Left renal cortex interstitium (tissue), 4 donors: ENCODE results near the gene GJC1. TPM values are rescaled to one million over a fixed set of nuclear protein-coding genes. Genes with fewer than 3 reads are reported as not detected.

Source experiments
- DNase-seq, 4 donors: peaks; one replicate each; pipeline ENCODE4 v3.0.0-alpha.2; 2013; ENCODE audit warnings: low read depth in 4 of 4, low spot score in 2 of 4, missing footprints in 1 of 4
- polyA plus RNA-seq, 4 donors: library from polyadenylated mRNA; unstranded; fragments of 120-200 nt; gene quantifications; one replicate each; pipeline ENCODE4 v1.2.1, GENCODE V29; 2013; ENCODE audit not compliant: insufficient read length in 4 of 4

The GJC1 gene
- polyA plus RNA-seq, 4 donors = 21.4 to 27.1 (median 23.8) TPM

DNA sequence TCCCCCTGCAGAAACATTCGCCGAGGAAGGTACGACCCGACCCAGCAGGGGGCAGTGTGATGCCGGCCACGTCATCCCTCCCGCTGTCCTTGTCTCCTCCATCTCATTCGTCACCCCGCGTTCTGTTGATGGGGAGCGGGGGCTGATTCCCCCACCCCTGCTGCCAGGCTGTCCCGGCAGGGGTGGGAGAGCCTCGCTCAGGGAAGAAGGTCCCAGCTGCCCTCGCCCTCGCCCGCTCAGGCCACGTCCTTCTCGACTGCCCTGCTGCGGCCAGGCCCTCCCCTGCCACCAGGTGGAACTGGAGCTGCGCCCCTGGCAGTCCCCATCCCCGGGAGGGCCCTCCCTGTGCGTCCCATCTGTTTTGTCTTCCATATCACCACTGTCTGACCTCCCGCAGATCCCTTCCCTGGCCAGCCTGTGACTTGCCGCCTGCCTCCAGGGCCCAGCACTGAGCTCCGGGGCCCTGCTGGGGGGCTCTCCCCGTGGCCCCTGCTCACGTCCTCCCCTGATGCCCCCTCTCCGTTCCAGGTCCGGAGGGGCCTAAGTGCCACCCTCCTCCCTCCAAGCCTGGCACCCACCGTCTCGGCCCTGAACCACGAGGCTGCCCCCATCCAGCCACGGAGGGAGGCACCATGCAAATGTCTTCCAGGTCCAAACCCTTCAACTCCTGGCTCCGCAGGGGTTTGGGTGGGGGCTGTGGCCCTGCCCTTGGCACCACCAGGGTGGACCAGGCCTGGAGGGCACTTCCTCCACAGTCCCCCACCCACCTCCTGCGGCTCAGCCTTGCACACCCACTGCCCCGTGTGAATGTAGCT is 50.7 kb downstream of the GJC1 start:
- DNase-seq = peak in 2 of 4 donors; percentile 65 to 74

DNA sequence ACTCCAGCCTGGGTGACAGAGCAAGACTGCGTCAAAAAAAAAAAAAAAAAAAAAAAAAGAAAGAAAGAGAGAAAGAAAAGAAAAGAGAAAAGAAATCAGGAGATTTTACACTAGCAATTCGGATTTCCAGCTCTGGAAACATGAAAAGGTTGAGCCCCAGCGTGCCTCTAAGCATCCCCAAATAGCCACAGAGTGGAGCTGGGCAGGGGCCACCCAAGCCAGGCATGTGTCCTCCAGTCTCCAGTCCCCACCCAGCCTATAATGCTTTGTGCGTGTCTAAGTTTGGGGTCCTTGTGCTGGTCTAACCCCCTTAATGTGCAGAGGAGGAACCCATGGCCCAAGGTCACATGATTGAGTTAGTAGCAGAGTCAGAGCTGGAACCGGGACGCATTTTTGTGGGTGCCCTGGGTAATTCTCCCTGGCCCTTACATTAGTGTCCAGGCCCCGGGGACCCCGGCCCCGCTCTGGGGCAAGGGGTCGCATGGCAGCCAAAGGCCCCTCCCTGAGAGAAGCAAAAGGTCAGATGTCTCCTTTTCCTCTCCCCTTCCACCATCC is 51.4 kb downstream of the GJC1 start:
- DNase-seq = no peak

DNA sequence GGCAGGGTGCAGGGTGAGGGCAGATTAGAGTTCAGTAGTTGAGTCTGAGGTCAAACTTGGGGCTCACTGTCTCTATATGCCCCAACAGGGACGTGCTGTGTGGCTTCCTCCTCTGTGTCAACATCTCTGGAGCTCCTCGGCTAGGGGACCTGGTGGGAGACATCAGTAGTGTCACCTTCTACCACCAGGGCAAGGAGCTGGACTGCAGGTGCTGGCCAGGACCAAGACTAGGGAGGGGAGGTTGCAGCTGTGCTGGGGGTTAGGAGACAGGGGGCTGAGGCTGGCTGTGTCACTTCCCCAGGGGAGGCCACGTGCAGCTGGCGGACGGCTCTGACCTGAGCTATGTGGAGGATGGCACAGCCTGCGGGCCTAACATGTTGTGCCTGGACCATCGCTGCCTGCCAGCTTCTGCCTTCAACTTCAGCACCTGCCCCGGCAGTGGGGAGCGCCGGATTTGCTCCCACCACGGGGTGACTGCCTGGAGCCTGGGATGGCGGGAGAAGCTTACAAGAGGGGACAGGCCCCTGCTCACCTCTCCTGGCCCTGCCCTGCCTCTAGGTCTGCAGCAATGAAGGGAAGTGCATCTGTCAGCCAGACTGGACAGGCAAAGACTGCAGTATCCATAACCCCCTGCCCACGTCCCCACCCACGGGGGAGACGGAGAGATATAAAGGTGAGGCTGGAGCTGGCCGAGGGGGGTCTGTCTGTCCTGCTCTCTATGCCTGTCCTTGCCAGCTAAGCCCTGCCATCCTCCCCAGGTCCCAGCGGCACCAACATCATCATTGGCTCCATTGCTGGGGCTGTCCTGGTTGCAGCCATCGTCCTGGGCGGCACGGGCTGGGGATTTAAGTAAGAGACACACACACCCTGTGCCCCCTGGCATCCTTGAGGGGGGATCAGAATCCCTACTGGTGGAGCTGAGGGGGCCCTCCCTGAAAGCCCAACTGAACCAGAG is 52.4 kb downstream of the GJC1 start:
- DNase-seq = no peak

DNA sequence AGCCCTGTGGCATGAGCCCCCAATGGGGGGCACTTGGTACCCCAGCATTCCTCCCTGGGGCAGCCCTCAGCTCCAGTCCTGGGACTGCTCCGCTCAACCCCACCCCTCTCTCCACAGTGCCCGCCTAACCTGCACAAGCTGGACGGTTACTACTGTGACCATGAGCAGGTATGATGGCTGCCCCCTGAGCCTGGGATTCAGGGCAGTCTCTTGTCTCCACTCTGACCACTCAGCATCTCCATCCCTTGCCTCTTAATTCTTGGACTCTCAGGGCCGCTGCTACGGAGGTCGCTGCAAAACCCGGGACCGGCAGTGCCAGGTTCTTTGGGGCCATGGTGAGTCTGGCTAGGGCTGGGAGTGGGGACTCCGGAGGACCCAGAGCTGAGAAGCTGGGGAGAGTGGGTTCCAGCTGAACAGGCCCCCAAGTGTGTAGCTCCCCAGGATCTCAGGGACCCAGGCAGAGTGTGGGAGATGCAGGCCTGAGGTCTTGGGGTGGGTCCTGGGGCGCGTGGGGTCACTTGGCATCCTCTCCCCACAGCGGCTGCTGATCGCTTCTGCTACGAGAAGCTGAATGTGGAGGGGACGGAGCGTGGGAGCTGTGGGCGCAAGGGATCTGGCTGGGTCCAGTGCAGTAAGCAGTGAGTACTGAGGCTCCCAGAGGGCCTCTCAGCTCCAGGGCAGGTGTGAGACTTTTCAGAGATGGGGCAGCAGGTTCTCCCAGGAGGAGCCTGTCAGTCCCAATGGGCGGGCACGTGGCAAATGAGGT is 53.3 kb downstream of the GJC1 start:
- DNase-seq = no peak

DNA sequence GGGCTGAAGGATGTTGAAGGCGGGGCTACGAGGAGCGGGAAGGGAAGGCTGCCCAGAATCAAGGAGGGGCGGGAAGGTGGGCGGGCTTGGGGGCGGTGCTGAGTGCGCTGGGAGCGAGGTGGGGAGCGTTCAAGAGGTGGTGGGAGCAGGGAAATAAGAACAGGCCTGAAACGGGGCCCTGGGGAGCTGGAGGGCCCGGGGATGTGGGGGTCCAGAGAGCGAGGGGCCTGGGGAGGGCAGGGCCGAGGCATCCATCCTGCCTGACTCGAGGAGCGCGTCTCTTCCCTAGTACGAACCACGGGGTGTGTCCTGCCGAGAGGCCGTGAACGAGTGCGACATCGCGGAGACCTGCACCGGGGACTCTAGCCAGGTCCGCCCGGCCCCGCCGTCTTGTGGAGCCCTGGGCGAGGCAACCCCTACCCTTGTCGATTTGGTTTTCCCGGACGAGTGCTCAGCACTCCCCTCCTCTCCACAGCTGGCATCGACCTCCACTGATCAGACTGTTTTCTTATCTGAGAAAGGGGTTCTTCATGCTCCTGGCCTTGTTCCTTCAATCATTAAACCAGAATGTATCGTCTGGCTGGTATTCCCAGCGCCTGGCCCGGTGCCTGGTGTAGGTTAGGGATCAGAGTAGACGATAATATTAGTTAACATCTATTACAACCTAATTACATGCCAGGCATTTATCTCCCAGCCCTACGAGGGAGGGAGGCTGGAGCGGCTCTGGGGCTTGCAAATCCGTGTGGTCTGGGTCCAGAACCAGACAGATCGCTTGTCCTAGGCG is 54.1 kb downstream of the GJC1 start:
- DNase-seq = no peak

DNA sequence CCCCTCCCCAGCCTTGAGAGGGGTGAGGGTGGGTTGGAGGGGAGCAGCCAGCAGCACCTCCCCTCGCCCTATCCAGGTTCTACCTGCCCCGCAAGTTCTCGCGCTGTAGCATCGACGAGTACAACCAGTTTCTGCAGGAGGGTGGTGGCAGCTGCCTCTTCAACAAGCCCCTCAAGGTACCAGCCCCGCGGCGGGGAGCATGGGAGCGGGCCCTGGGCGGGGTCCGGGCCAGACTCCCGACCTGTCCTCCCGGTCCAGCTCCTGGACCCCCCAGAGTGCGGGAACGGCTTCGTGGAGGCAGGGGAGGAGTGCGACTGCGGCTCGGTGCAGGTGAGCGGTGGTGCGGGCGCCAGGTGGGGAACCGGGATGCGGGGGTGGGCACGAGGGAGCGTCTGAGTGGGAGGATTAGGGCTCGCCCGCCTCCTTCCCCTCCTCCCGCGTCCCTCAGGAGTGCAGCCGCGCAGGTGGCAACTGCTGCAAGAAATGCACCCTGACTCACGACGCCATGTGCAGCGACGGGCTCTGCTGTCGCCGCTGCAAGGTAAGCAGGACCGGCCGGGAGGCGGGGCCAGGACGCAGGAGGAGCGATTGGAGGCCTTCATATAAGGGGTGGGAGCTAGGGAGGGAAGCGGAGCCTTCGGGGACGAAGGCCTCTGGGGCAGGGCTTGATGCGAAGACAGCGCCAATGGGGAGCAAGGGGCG is 54.8 kb downstream of the GJC1 start:
- DNase-seq = peak; percentile 84 to 97 (median 91)

DNA sequence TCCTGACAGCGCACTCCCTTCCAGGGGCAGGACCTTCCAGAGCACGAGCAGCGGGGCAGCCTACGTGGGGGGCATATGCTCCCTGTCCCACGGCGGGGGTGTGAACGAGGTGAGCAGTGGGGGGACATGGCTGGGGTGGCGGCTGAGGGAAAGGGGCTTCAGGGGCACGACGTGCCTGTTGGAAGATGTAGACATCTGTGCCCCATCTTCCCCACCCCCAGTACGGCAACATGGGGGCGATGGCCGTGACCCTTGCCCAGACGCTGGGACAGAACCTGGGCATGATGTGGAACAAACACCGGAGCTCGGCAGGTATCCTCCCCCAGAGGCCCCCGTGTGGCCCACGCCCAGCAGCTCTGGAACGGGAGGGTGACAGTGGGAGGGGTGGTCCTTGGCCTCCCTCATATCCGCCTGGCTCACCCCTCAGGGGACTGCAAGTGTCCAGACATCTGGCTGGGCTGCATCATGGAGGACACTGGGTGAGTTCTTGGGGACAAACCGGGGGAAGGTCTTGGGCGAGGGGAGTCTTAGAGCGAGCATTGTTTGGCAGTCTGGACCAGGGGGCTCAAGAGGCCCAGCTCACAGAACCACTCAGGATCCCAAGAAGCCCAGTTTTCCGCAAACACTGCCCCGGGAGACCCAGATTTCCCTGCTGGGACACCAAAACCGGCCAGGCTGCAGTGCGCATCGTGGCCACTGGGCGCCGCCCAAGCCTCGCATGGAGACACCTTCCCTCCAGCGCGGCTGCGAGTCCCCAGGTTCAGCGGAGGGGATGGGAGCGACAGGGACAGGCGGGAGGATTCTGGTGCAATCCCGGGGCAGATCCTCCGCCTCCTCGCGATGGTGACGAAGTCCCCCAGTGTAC is 55.6 kb downstream of the GJC1 start:
- peak; percentile 34 to 73 (median 59) for DNase-seq

DNA sequence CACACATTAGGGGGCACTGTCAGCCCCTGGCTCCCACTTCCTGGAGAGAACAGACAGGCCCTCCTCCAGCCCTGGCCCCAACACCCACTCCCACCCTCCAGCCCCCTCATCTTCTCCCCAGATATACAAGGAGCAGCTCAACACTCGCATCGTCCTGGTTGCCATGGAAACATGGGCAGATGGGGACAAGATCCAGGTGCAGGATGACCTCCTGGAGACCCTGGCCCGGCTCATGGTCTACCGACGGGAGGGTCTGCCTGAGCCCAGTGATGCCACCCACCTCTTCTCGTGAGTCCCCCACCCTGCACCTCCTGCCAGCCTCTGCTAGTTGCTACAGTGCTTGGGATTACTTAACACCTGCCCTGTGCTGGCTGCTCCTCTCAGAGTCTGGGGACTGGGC is 56.9 kb downstream of the GJC1 start:
- no peak for DNase-seq

DNA sequence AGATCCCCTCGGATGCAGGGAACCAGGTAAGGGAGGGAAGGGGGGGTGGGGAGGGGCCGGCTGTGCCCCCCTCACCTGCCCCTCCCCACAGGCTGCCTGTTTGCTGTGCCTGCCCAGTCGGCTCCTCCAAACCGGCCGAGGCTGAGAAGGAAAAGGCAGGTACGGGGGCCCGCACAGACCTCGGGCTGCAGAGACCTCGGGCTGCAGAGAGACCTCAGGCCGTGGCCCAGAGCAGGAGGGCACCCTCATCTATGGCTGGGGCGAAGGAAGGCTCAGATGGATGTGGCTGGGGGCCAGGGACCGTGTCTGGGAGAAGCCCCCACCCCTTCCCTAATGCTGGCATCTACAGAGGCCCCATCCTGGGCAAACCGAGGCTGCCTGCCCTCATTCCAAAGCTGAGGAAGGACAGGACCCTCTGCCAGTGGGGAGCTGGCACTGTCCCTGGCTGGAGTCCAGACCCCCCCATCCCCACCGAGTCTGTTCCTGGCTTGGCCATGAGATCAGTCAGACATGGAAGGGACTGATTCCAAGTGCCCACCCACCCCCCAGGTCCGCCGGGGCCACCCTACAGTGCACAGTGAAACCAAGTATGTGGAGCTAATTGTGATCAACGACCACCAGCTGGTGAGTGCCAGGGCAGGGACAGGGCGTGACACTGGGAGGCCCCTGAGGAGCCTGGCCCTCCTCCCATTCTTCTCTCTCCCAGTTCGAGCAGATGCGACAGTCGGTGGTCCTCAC is 57.6 kb downstream of the GJC1 start:
- DNase-seq = no peak

DNA sequence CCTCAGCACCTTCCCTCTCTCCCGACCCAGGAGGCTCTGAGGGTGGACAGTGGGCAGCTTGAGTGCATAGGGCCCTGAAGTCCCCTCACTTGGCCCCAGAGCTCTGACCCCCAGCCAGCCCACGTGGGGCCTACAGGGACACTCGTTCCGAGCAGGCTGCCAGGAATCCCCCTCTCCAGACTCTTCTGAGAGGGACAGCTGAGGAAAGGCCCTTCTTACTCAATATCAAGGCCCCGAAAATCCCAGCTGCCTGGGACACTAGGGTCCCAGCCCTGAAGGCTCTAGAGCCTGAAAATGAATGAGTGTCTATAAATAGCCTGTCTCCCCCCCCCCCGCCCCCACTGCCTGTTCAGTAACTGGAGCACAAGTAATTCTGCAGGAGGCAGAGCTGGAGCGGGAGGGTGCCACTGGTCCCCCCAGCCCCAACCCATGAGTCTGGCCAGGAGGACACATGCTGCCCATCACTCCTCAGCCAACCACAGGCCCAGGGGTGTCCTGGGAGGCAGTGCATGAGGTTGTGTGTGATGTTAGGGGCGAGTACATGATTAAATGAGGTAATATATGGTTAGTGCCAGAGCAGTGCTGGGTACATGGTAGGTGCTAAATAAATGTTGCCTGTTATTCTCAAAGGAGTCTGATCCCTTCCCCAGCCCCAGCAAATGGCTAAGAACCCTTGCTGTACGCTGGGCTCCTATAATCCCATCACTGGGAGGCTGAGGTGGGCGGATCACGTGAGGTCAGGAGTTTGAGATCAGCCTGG is 59.7 kb downstream of the GJC1 start:
- no peak for DNase-seq

DNA sequence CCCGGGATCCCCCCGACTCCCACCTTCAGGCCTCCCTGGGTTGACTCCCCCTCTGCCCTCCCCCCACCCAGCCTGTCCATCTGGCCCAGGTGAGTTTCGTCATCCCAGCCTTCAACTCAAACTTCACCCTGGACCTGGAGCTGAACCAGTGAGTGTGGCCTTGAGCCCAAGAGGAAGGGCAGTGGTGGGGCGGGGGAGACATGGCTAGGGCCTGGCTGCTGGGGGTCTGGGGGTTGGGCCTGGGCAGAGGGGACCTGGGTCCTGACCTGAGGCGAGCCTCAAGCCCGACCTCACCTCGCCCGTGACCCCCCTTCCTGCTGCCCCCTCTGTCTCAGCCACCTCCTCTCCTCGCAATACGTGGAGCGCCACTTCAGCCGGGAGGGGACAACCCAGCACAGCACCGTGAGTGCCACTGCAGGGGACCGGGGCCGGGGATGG is 60.4 kb downstream of the GJC1 start:
- no peak for DNase-seq

DNA sequence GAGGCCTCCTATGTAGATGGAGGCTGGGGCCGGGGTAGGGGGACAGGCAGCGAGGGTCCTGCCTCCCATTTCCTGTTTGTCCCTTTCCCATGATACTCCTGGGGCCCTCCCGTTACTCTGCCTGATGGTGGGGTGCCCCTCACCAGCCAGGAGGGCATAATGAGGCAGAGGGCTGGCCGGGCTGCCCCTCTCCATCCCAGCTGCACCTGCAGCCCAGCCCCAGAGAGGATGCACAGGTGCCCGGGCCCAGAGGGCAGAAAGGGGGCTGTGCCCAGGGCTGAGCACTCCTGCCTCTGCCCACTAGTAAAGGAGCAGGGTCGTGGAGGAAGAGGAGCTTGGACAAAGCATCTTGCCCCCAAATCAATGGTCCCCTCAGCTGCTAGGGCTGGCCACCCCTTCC is 60.9 kb downstream of the GJC1 start:
- no peak for DNase-seq

DNA sequence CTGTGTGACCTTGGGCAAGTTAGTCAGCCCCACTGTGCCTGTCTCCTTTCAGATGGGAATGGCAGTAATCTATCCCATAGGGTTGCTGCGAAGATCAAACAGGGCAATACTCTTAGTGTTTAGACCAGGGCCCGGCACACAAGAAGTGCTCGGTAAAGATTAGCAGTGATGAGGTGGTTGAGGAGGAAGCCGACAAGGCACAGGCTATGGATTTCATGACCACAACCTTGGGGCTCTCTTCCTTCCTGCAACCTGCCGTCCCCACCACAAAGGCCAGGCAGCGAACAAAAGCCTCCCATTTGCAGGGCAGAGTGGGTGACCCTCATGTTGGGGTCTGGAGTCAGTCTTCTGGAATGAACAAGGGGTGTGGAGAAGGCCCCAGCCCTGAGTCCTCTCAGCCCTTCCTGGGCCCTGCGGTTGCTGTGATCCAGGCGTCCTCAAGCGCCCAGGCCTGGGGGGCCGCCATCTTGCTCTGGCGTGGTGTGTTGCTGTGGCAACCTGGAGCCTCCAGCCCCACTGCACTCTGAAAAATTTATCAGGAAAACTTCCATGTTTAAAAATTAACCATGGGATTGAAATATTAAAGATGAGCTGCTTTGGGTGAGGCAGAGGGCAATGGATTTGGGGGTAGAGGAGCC is 61.5 kb downstream of the GJC1 start:
- DNase-seq = no peak

DNA sequence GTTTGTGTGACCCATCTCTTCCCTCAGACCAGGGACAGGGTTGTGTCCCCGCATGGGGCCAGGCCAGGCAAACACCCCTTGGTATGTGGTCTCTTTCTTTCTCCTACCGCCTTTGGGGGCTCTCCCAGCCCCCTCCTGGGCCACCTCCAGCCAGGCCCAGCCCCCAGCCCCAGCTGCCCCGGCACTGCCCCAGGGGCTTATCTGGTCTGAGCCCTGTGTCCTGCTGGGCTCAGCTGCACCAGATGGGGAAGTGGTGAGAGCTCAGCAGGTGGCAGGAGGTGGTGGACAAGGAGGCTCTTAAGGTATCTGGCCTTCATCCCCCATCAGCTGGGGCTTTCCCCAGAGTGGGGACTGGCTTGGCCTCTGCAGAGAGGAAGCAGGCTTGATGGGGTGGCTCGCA is 62.6 kb downstream of the GJC1 start:
- DNase-seq = no peak

DNA sequence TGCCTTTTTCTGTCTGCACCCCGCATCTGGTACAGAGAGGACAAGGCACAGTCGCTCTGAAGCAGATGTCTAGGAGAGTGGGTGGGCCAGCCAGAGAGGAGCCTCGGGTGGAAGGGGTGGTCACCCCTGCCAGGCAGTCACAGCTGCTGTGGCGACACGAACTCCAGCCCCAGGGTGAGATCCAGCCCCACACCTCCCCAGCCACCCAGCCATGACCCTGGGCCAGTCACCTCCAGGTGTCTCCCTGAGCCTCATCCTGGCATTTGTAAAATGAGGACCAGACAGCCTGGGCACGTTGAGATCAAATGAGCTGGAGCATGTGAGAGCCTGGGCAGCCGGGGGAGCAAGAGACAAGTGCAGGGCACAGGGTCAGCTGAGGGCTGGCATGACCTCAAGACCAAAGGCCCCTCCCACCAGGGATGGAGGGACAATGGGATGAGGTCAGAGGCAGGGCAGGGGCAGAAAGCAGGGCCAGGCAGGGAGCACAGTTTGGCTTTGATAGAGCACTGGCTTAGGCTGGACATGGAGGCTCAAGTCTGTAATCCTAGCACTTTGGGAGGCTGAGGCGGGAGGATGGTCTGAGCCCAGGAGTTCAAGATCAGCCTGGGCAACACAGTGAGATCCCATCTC is 63.6 kb downstream of the GJC1 start:
- DNase-seq = no peak

DNA sequence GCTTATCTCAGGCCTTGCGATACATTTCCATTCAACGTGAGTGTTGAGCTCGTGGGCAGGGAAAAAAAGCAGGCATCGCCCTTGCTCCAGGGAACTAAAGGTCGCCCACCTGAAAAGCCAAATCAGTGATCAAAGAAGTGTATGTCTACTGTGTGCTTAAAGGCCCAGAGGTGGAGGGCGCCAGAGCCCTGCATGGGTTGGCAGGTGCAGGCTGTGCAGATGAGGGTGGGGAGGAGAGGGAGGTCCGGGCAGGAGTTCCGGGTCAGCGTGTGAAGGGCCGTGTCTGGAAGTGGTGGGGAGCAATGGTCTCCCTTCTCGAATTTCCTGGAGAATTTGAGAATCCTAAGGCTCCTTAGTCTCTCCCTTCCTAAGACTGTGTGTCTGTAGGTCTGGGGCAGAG is 64.1 kb downstream of the GJC1 start:
- no peak for DNase-seq
